ENCODE measurements around the gene FHL1.

DNA sequence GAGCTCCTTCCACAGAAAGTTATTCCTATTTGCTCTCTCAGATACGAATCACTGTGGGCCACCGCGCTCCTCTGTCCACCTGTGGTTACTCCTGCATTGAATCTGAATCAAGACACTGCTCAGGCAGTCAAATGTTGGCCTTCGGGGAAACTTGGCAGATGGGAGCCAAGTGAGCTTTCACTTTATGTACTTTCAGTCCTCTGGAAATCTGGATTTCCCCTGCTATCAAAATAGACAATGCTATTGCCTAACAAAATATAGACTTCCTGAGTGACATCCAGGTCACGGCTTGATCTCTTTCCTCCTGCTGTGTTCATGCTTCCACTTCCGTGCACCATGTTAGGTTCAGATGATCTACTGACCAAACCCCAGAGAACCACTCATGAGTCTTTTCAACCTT, 43.8 kb downstream of the FHL1 start:
- no peak for TF ChIP-seq POLR2A (IDR thresholded peaks at IDR 0.05; ENCODE audit: low read depth, low read length)
- TF ChIP-seq, protein P1, sequence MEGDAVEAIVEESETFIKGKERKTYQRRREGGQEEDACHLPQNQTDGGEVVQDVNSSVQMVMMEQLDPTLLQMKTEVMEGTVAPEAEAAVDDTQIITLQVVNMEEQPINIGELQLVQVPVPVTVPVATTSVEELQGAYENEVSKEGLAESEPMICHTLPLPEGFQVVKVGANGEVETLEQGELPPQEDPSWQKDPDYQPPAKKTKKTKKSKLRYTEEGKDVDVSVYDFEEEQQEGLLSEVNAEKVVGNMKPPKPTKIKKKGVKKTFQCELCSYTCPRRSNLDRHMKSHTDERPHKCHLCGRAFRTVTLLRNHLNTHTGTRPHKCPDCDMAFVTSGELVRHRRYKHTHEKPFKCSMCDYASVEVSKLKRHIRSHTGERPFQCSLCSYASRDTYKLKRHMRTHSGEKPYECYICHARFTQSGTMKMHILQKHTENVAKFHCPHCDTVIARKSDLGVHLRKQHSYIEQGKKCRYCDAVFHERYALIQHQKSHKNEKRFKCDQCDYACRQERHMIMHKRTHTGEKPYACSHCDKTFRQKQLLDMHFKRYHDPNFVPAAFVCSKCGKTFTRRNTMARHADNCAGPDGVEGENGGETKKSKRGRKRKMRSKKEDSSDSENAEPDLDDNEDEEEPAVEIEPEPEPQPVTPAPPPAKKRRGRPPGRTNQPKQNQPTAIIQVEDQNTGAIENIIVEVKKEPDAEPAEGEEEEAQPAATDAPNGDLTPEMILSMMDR (IDR thresholded peaks at IDR 0.05; ENCODE audit: extremely low read depth in 1 of 2, insufficient read depth in 1 of 2, low read depth in 1 of 2, low read length in 2 of 2), result no peak
- TF ChIP-seq EZH2 (IDR thresholded peaks at IDR 0.05; ENCODE audit: borderline replicate concordance, low read depth, low read length, severe bottlenecking), result no peak
- TF ChIP-seq POLR2AphosphoS5 (IDR thresholded peaks at IDR 0.05; ENCODE audit: insufficient read depth, low read depth, low read length), result peak; percentile 58
- TF ChIP-seq FOS (IDR thresholded peaks at IDR 0.05; ENCODE audit: borderline replicate concordance, insufficient read depth, low read length), result no peak
- TF ChIP-seq JUN (IDR thresholded peaks at IDR 0.05; ENCODE audit: borderline replicate concordance, insufficient read depth, insufficient read length, low read depth), result no peak
